ENCODE data around the gene KIAA0319L.

DNA sequence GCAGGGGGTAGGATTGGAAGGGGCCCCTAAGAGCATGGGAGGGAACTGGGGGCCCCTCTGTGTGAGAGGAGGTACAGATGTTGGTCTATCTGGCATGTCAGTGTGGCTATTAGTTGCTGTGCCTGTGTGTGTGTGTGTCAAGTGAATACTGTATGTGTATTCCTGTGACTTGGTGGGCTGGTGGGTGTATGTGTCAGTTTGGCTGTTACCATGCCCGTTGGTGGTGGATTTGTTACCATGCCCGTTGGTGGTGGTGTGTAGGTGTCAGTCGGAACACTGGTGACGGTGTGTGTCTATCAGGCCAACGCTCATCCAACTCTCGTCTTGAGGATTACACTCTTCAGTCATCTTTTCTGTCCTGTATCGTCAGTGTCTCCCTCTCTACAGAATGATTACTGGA, 38.5 kb upstream of the KIAA0319L start:
- TF ChIP-seq, protein P1, sequence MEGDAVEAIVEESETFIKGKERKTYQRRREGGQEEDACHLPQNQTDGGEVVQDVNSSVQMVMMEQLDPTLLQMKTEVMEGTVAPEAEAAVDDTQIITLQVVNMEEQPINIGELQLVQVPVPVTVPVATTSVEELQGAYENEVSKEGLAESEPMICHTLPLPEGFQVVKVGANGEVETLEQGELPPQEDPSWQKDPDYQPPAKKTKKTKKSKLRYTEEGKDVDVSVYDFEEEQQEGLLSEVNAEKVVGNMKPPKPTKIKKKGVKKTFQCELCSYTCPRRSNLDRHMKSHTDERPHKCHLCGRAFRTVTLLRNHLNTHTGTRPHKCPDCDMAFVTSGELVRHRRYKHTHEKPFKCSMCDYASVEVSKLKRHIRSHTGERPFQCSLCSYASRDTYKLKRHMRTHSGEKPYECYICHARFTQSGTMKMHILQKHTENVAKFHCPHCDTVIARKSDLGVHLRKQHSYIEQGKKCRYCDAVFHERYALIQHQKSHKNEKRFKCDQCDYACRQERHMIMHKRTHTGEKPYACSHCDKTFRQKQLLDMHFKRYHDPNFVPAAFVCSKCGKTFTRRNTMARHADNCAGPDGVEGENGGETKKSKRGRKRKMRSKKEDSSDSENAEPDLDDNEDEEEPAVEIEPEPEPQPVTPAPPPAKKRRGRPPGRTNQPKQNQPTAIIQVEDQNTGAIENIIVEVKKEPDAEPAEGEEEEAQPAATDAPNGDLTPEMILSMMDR (IDR thresholded peaks at IDR 0.05), result no peak
- no peak for TF ChIP-seq POLR2A (IDR thresholded peaks at IDR 0.05)
